NCI-H526 (cell line): Measurements from ENCODE around the gene UBAC2.
"Not testable (repeated sequence)": the region's sequence is repeated elsewhere in the genome, so short reads cannot be mapped to it uniquely, and the experiment has no call there.

Experiments
- DNase-seq, 2 experiments: peaks; one replicate each; lab custom pipeline; 2025; lab: John Stamatoyannopoulos, UW

The UBAC2 gene

DNA sequence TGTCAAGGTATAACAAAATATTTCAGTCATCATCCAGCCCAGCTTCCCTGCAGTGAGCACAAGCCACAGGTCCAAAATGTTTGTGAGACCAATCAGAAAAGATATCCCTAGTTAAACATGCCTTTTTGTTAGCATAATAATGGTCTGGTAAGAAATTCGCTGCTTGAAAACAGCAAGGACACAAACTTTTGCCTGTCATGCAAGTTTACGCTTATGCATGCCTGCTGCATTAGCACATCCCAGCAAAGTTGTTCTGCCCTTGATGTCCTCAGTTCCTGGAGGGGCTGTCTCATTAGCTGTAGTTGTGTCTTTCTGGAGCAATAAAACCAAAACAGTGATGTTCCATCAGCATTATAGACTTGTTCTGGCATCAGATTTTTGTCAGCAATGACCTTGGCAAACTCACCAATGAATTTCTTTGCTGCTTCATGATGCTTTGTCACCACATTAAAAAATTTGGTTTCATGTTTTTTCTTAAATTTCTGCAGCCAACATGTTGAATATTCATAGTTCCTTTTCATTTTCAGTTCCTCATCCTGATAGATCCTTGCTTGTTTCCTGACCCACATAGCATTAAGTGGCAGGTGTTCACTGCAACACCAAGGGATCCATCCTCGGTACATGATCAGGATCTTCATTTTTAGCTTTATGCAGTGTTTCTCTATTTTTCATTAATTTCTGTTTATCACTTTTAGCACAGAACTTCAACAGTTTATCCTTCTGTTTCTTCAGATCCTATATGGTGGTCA, 178.5 kb downstream of the UBAC2 start:
- DNase-seq, result no peak

DNA sequence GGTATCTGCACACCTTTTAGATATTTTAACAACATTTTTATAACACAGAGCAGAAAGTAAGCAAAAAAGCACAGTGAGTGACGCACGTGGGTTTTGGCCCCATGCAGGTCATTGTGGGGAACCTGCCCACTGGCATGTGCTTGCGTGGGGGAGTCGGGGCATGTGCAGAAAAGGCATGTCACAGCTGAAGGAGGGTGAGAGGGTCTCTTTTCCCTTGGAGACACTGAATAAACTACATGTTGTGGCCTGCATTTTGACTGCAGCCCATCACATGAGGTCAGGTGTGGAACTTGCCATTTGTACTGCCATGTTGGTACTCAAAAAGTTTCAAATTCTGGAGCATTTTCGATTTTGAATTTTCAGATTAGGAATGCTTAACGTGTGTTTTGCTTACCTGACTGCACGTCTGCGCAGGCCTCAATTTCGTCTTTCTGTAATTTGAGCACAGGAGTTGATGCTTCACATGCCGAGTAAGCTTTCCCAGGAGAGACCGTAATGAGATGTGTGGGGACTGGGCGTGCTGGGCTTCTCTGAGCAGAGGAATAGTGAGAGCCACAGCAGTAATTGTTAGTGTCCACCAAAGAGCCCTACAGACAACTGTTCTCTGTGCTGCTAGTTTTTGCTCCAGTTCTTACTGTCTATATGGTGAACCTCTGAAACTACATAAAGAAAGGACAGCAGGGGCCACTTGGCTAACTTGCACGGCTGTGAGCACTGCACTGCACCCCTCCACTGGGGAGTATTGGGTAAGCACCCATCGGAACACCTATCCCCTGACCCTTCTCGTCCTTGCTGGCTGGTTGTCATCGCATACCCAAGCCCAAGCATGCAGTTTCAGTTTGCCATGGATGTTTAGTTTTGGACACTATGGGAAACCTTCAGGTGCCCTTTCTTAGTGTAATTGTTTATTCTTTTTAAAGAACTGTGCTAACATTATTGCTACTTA, 179.5 kb downstream of the UBAC2 start:
- DNase-seq, result no peak

DNA sequence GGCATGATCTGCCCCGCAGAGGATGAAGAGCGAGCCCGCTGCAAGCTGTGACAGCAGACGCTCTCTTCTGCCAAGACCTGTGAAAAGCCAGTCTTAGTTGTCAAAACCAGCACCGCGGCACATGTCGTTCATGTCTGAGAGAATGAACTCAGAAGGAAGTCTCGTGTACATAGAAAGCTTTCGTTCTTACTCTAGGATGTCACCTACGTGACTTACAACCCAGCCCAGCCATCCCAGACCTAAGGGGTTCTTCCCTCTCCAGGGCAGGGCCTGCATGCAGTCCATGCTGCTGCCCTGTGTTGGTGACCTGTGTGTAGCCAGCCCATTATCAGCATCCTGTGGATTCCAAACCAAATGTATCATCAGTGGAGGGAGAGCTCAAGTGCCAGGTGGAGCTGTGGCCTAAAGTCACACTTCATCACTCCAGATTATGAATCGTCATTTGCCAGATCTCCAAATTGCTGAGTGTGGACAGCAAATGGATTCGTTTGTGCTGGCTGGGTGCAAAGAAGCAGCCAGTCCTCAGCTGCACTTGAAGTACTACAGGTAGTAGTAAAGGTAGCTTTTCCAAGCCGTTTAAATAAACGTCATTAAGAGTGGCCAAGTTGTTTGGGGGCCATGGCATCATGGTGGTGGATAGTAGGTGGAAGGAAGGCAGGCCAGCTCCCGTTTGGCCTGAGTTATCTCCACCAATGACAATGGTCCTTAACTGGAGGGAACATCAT, 180.4 kb downstream of the UBAC2 start:
- no peak for DNase-seq

DNA sequence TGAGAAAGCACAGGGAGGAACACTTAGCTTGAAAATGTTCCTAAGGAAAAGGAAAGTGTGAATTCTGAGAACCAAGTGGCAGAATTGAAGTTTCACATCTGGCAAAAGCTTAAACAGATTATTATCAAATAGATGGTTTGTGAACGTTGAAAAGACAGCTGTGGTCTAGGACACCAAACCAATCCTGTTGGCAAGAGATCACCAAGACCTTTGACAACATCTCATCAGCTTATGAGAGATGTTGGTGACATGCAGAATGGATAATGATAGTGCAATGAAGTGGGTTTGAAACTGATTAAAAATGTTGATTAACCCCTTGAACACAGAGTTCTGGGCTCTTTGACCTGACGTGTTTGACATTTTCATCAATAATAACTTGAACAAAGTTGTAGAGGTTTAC, 181.1 kb downstream of the UBAC2 start:
- DNase-seq, result no peak

DNA sequence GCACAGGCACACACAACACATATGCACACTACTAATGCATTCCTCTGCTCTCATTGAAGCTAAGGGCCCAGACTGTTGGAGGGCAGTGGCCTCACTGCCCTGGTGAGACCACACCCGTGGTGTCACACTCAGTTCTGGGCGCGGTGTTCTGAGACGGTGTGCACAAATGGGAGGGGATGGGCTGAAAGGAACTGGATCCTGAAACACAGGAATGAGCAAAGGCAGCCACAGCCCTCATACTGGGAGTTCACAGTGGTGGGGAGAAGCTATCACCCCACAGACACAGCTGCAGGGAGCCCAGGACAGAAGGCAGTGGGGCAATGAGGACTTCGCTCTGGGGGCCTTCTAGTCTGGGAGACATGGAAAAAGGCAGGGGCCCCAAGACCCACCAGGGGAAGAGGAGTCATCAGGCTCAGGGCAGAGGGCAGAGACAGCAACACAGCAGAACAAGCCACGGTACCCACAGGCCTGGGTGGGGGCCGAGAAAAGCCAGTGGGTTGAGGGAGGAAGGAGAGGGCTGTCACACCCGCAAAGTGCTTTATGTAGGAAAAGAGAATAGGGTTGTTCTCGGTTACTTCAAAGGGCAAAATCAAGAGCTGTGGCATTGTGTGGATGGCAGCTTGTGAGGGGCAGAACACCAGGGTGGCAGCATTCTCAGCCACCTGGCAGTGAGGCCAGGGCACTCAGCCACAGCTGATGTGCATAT, 181.9 kb downstream of the UBAC2 start:
- no peak for DNase-seq

DNA sequence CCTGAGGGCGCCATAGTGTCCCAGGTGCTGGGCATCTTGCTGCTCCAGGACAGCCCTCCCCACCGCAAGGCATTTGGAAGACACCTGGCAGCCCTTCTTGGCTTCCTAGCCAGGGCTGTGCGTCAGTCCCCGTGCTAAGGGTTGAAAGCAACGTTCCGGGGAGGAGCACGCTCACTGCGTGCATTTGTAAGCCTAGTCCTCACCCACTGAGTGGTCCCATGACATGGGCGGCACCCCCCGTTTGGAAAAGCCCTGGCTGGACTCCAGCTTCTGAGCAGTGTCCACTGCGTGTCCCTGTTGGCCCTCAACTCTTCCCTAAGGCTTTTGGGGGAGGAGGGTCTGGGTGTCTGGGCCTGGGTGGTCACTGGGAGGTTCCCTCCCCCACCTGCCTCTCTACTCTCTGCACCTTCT, 182.9 kb downstream of the UBAC2 start:
- no peak for DNase-seq

DNA sequence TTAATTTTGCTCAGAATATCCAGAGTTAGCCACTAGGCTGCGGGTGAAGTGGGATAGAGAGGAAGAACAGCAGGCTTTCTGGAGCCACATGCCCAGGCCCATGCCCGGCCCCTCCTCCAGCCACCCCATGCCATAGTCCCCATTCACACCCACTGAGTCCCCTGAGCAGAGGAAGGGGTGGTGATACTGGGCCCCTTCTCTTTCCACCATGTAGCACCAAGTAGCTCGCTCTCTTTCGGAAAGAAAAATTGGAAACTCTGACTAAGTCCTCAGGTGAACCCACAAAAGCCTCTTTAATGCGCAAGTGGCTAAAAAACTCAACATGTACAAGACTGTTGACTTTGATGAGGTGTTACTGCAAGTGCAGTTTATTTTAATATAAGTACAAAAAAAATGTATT, 183.3 kb downstream of the UBAC2 start:
- no peak for DNase-seq

DNA sequence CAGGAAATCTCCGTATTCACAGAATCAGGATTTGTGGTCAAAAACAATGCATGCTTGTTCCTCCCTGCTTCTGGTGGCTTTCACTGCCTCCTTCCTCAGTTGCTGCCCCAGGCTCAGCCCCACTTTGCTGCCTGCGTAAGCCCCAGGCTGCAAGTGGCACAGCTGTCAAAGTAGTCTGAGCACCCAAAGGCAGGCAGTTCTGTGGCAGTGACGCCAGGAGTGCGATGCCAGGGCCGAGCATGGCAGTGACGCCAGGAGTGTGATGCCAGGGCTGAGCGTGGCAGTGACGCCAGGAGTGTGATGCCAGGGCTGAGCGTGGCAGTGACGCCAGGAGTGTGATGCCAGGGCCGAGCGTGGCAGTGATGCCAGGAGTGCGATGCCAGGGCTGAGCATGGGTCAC, 183.8 kb downstream of the UBAC2 start:
- DNase-seq, result no peak

DNA sequence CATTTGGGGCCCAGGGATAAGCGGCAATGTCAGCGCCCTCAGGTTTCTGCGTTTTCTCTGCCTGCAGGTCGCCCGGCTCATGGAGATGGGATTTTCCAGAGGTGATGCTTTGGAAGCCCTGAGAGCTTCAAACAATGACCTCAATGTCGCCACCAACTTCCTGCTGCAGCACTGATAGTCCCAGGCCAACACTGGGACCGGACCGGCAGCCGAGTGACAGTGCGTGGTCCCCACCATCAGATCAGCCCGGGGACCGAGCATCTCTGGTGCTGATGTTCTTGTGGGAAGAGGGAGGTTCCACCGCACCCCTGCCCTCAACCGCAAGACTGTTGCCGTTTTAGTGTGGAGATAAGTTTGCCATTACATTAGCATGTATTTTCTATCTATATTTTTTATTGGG, 184.5 kb downstream of the UBAC2 start:
- DNase-seq, result no peak

DNA sequence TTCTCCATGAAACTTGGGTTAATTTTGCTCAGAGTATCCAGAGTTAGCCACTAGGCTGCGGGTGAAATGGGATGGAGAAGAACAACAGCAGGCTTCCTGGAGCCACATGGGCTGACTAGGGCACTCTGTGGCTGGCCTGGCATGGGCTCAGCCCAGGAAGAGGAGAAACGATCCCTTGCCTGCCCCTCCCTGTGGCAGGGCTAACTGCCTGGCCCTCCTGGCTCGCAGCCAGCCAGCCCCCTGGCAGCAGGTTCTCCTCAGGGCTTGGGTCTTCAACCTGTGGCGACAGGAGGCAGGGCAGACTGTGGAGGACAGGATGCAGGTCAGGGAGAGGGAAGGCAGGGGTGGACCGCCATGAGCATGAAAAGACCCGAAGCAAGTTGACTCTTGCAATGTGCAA, 185.3 kb downstream of the UBAC2 start:
- DNase-seq, result no peak

DNA sequence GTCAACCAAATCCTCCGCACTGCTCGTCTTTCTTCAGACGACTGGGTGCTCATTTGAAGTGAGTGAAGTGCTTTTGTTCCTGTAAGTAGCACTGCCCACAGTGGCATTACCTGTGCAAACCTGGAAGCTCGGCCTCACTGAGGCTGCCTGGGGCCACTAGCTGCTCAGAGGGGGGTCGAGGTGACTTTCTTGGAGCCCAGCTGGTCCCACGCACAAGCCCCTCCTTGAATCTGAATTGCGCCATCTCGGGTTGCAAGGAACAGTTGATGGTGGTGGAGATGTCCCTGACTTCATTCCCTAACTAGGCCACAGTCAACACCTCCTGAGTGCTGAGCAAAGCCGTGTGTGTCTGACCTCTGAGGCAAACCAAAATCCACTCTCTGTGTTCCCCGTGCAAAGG, 185.8 kb downstream of the UBAC2 start:
- DNase-seq, result no peak

DNA sequence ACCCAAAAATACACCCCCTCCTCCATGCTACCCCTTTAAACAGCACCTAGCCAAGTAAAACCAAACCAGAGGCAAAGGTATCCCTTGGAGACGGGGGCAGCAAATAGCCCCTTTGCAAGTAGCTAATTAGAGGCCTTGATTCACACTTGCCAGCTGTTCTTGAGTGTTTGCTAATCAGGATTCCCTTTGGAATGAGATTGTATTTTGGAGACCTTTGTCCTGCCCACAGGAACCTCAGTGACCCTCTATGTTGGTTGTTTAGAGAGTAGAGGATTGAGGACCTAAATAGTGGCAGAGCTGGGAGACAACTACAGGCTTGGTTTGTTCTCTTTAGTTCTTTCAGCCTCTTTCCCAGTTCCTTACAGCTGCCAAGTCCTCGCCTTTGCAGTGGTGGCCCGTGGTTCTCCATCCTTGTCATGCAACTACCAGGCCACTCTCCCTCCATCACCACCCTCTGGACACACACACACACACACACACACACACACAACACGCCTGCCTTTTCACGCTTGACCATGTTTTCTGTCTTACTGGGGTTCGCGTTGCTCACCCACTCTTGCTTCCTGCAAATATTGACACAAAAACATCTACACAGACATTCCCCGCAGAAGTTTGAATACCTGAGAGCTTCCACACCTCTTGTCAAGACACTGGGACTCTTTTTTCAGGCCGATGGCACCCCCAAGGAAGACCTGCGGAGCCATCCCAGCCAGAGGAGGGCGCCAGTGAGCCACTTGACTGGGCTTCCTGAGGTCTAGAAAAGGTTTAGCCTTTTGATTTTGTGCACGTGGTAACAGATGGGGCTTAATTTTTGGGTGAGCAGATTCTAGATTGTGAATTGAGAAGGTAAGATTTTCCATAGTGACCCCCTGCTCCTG, 186.5 kb downstream of the UBAC2 start:
- DNase-seq, result peak; percentile 5 to 78

DNA sequence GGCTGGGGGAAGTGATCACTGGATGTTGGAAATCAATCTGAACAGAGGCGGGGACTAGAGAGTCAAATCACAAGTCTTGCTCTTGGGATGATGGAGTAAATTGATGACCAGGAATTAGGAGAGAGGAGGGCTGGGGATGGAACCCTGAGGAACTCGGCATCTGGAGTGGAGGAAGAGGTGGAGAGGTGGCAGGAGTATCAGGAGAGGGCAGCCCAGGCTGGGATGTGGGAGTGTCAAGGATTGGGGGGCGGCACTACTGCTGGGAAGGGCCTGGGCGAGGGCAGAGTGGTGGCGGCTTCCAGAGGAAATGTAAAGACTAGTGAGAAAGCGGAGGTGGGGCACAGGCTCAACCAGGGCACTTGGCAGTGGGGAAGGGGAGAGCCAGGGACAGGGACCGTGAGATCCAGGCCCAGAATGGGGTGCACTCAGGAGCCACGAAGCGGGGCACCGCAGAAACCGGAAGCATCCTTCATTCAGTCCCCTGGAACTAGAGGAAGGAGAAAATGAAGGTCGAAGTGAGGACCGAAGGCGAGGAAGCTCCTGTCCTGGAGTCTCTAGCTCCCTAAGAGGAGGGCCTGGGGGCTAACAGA, 187.8 kb downstream of the UBAC2 start:
- DNase-seq, result no peak

DNA sequence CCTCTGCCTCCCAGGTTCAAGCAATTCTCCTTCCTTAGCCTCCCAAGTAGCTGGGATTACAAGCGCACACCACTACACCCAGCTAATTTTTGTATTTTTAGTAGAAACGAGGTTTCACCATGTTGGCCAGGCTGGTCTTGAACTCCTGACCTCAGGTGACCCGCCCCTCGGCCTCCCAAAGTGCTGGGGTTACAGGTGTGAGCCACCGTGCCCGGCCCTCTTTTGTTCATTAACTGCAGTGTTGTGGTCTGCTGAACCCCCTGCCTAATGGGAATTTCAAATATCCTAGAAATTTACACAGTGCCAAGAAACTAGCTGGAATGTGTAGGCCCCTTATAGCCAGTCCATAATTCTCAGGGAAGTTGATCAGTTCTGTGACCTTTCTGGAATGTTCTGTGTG, 188.4 kb downstream of the UBAC2 start:
- not testable (repeated sequence) for DNase-seq

DNA sequence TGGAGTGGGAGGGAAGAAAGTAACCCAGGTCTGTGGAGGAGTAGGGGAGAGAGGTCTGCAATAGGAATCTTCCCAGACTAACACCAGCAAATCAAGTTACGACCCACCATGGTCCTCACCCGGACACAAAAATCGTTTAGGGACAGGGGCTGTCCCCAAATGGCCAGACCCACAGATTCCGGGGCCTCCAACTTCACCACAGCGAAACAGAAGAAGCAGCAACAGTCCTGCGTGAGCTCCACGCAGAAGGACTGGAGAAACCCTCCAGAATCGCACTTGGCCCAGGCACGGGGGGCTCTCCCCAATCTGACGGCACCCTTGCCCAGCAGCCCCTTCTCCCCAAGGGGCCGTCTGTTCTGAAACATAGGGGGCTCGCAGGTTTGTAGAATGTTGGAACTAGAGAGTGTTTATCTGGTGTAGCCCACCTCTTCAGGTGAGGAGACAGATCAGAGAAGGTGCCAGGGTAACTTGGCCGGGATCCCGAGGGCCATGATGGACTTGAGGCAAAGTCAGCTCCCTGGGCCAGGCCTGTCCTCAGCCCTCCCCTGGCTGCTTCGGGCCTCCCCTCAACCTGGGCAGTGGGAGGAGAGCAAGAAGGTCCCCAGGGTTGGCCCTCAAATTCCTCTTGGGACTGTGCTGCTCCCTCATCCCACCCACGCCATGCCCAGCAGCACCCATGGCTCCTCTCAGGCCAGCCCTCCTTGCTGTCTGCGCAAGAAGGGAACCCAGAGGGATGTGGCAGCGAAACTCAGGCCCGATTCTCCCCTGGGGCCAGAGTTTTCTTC, 189.1 kb downstream of the UBAC2 start:
- DNase-seq, result no peak

DNA sequence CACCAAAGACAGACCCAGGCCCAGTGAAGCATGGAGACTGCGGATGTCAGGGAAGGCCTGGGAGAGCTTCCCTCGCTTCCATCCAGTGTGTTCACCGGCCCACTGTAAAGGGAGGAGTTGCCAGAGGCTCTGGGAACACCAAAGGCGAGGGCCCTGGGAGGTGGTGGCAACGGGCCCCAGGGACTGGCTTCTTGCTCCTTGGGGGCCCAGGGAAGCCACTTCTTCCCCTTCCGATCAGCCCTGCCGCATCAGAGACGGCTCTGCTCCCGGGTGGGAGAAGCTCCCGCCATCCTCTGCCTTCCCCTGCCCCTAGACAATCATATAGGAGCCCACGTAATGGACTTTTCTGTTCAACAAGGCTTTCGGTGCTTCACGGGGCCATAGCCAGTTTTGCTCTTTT, 189.9 kb downstream of the UBAC2 start:
- DNase-seq, result peak in 1 of 2 experiments; percentile 39

DNA sequence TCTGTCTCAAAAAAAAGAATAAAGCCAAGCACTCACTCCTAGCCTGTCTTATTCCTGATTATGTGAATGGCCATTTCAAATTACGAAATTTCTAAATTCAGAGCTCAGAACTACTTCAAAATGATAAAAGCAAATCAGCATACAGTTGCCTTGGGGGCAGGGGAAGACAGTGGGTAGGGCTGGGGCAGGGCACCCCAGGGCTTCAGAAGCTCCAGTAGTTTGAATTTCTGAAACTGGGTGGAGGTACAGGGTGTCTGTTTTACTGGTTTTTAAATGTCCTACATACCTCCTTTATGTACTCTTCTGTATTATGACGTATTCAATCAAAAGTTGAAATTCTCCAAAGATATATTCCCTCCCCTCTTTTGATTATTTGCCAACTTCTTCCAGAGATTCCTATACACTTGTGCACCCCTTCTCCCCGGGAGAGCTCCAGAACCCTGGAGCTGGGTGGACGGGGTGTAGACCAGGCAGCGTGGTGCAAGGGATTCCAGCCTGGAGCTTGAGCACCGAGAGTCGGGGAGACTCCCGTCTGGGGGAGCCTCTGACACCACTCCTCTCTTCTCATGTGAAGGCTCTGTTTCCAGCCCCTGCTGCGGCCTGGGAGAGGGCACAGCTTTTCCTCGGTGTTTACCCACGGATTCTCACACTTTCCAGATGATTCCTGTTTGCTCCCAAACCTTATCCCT, 191.3 kb downstream of the UBAC2 start:
- no peak for DNase-seq

DNA sequence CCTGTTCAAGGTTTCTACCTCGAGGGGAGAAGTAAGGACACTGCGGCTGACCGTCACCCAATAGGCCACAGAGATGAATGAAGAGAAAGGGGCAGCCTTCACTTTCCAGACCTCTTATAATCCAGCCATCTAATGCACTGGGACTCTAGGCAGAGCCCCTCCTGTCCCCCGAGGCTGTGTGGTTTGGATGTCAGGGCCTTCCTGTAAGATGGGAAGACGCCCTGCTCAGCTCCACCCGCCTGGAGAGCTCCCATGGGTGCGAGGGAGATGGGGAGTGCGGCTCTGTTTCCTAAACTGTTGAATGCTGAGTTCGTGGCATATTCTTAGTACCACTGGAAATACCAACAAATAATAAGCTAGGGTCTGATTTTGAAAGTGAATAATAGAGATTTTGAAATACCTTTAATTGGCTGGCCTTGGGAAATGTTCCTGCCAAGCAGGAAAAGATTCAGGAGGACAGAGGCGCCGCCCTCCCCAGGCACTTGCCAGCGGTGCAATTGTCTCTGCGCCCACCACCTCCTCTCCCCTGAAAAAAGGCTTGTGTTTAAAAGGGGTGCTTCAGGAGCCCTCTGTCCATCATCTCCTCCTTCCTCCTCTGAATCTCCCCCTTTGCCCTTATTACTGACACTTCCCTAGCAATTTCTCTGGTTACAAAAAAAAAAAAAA, 191.9 kb downstream of the UBAC2 start:
- no peak for DNase-seq

DNA sequence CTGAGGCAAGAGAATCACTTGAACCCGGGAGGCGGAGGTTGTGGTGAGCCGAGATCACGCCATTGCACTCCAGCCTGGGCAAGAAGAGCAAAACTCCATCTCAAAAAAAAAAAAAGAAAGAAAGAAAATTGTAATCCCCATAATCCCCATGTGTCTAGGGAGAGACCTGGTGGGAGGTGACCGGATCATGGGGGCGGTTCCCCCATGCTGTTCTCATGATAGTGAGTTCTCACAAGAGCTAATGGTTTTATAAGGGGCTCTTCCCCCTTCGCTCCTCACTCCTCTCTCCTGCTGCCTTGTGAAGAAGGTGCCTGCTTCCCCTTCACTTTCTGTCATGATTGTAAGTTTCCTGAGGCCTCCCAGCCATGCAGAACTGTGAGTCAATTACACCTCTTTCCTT, 192.7 kb downstream of the UBAC2 start:
- not testable (repeated sequence) for DNase-seq
